Neural progenitor cell (in vitro differentiated cells): ENCODE results near the gene MACROH2A1. TPM values are rescaled to one million over a fixed set of nuclear protein-coding genes. Genes with fewer than 3 reads are reported as not detected.

Source experiments
- DNase-seq: peaks from one replicate; pipeline ENCODE4 v3.0.0-alpha.2; 2016; ENCODE audit warnings: low spot score
- H2AFZ ChIP-seq: fragments of 200-600 bp; sonication (generic); replicated peaks from 2 replicates; pipeline ENCODE4 v1.6.1; 2016; ENCODE audit warnings: antibody characterized with exemption
- H3F3A ChIP-seq: fragments of 200-600 bp; sonication (generic); 2 replicates; pipeline ENCODE4 v1.6.1; 2016; ENCODE audit warnings: antibody characterized with exemption, low read depth
- H3K27ac ChIP-seq: fragments of 200-600 bp; sonication (generic); 2 replicates; pipeline ENCODE4 v1.5.1; 2016; ENCODE audit warnings: mild to moderate bottlenecking
- H3K27me3 ChIP-seq: fragments of 200-600 bp; sonication (generic); 2 replicates; pipeline ENCODE4 v1.6.1; 2016; ENCODE audit warnings: mild to moderate bottlenecking, moderate library complexity
- H3K36me3 ChIP-seq: fragments of 200-600 bp; sonication (generic); 2 replicates; pipeline ENCODE4 v1.5.1; 2016
- H3K4me1 ChIP-seq: fragments of 200-600 bp; sonication (generic); 2 replicates; pipeline ENCODE4 v1.6.1; 2016; ENCODE audit warnings: mixed run types
- H3K4me2 ChIP-seq: fragments of 200-600 bp; sonication (generic); 2 replicates; pipeline ENCODE4 v1.6.1; 2016
- H3K4me3 ChIP-seq: fragments of 200-600 bp; sonication (generic); 2 replicates; pipeline ENCODE4 v1.5.1; 2016
- H3K79me2 ChIP-seq: fragments of 200-600 bp; sonication (generic); 2 replicates; pipeline ENCODE4 v1.6.1; 2016; ENCODE audit warnings: low read depth
- H3K9ac ChIP-seq: fragments of 200-600 bp; sonication (generic); 2 replicates; pipeline ENCODE4 v1.6.1; 2016
- H3K9me3 ChIP-seq: fragments of 200-600 bp; sonication (generic); 2 replicates; pipeline ENCODE4 v1.5.1; 2016; ENCODE audit warnings: low read depth
- H4K20me1 ChIP-seq: fragments of 200-600 bp; sonication (generic); 2 replicates; pipeline ENCODE4 v1.6.1; 2016; ENCODE audit warnings: low read depth
- H3K27ac Mint-ChIP-seq: 3 replicates; pipeline ENCODE4 v1.8.0; 2021; ENCODE audit warnings: mixed read lengths
- H3K27me3 Mint-ChIP-seq: 2 replicates; pipeline ENCODE4 v1.8.0; 2022; ENCODE audit warnings: low read depth, mild to moderate bottlenecking, inconsistent platforms, moderate library complexity, mixed read lengths; ENCODE audit not compliant: insufficient read depth
- H3K36me3 Mint-ChIP-seq: 3 replicates; pipeline ENCODE4 v1.8.0; 2021; ENCODE audit warnings: mixed read lengths
- H3K4me1 Mint-ChIP-seq: 3 replicates; pipeline ENCODE4 v1.8.0; 2021; ENCODE audit warnings: mixed read lengths
- H3K4me3 Mint-ChIP-seq: 3 replicates; pipeline ENCODE4 v1.8.0; 2021; ENCODE audit warnings: mild to moderate bottlenecking, moderate library complexity, mixed read lengths
- H3K9me3 Mint-ChIP-seq: 3 replicates; pipeline ENCODE4 v1.8.0; 2020; ENCODE audit warnings: mixed read lengths
- CTCF ChIP-seq: fragments of 200-600 bp; sonication (generic); IDR thresholded peaks from 2 replicates; pipeline ENCODE4 v1.5.1; 2017; ENCODE audit warnings: antibody characterized with exemption, mild to moderate bottlenecking
- EZH2 ChIP-seq: fragments of 200-600 bp; sonication (generic); IDR thresholded peaks from 2 replicates; pipeline ENCODE4 v1.6.1; 2017; ENCODE audit warnings: antibody characterized with exemption, mild to moderate bottlenecking, moderate library complexity
- EZH2phosphoT487 ChIP-seq: fragments of 200-600 bp; sonication (generic); IDR thresholded peaks from 2 replicates; pipeline ENCODE4 v1.6.1; 2017; ENCODE audit warnings: antibody characterized with exemption
- total RNA-seq: library from RNA; depleted of rRNA; stranded (reverse); fragments of >200 nt; gene quantifications from 2 replicates; pipeline ENCODE4 v1.2.3, GENCODE V29; 2015; ENCODE audit warnings: low replicate concordance

MACROH2A1 gene
- total RNA-seq, 1 donor from 2014 or later, result 179 TPM

DNA sequence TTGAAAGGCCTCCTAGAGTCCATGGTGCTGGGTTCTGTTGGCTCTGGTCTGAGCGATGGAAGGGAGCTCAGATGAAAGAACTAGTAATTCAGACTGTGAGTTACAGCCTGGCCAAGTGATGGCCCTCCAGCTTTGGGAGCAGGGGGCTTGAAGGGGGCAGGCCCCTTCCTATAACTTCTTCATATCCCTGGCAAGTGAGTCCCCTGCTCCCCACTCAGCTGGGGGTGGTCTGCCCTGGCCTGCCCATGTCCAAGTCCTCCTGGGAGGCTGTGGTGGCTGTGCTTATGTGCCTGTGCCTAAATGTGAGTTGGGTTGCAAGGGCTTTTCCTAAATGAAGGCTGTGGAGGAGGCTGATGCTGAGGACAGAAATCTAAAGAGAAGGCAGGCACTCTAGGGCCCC, 80.1 kb downstream of the MACROH2A1 start:
- no peak for TF ChIP-seq EZH2
- TF ChIP-seq CTCF, result no peak
- no peak for TF ChIP-seq EZH2phosphoT487
- no peaks in the 10 kb centered on the region for H3K9me3 Mint-ChIP-seq
- Histone ChIP-seq H3K27ac (no peak overlapping the region), H3K4me2 (no peak overlapping the region), H3K27me3 (no peaks in the 10 kb centered on the region), H3K9ac (no peak overlapping the region), H3K79me2 (no peaks in the 10 kb centered on the region), H2AFZ (no peak overlapping the region), H3K4me3 (no peak overlapping the region), H3K4me1 (no peaks in the 10 kb centered on the region), H3K36me3 (no peaks in the 10 kb centered on the region), H4K20me1 (no peaks in the 10 kb centered on the region), H3F3A (no peaks in the 10 kb centered on the region), H3K9me3 (no peaks in the 10 kb centered on the region)
- no peaks in the 10 kb centered on the region for H3K4me1 Mint-ChIP-seq
- no peak overlapping the region for H3K4me3 Mint-ChIP-seq
- DNase-seq, result no peak
- H3K36me3 Mint-ChIP-seq, result no peaks in the 10 kb centered on the region
- H3K27me3 Mint-ChIP-seq, result peaks cover 14% of the 10 kb centered on the region
- no peak overlapping the region for H3K27ac Mint-ChIP-seq

- H3K27ac Mint-ChIP-seq, result no peak overlapping the region
- Histone ChIP-seq H3K36me3 (no peaks in the 10 kb centered on the region), H3K4me2 (no peak overlapping the region), H3K9ac (no peak overlapping the region), H3K27me3 (no peaks in the 10 kb centered on the region), H3K79me2 (no peaks in the 10 kb centered on the region), H4K20me1 (no peaks in the 10 kb centered on the region), H3K4me1 (no peaks in the 10 kb centered on the region), H2AFZ (no peak overlapping the region), H3K9me3 (no peaks in the 10 kb centered on the region), H3F3A (no peaks in the 10 kb centered on the region), H3K4me3 (no peak overlapping the region), H3K27ac (no peak overlapping the region)
- no peak for DNase-seq
- no peak for TF ChIP-seq EZH2phosphoT487
- no peak for TF ChIP-seq EZH2
- TF ChIP-seq CTCF, result no peak
- H3K36me3 Mint-ChIP-seq, result no peaks in the 10 kb centered on the region
- H3K4me1 Mint-ChIP-seq, result no peaks in the 10 kb centered on the region
- H3K4me3 Mint-ChIP-seq, result no peak overlapping the region
- H3K27me3 Mint-ChIP-seq, result peaks cover 14% of the 10 kb centered on the region
- H3K9me3 Mint-ChIP-seq, result no peaks in the 10 kb centered on the region
Observed at GRCh38 chr5:135318037-135318436, 81.0 kb downstream of the MACROH2A1 start.

- H3K4me1 ChIP-seq, result no peaks in the 10 kb centered on the region
Observed at GRCh38 chr5:135317286-135317685, 81.7 kb downstream of the MACROH2A1 start.

More at GRCh38 chr5:135317286-135317685, 81.7 kb downstream of the MACROH2A1 start:
- no peak for TF ChIP-seq EZH2
- no peak for TF ChIP-seq EZH2phosphoT487
- TF ChIP-seq CTCF, result no peak
- no peaks in the 10 kb centered on the region for H3K9me3 Mint-ChIP-seq
- no peaks in the 10 kb centered on the region for H3K36me3 ChIP-seq
- no peak overlapping the region for H3K4me3 Mint-ChIP-seq
- no peak overlapping the region for H3K4me2 ChIP-seq
- no peaks in the 10 kb centered on the region for H3K79me2 ChIP-seq
- no peak for DNase-seq
- H3K4me1 Mint-ChIP-seq, result no peaks in the 10 kb centered on the region
- no peaks in the 10 kb centered on the region for H3F3A ChIP-seq
- no peak overlapping the region for H3K4me3 ChIP-seq
- no peaks in the 10 kb centered on the region for H3K9me3 ChIP-seq
- H3K27me3 Mint-ChIP-seq, result peaks cover 14% of the 10 kb centered on the region
- H3K27ac ChIP-seq, result no peak overlapping the region
- no peaks in the 10 kb centered on the region for H4K20me1 ChIP-seq
- H3K36me3 Mint-ChIP-seq, result no peaks in the 10 kb centered on the region
- no peaks in the 10 kb centered on the region for H3K27me3 ChIP-seq
- no peak overlapping the region for H3K27ac Mint-ChIP-seq
- no peak overlapping the region for H3K9ac ChIP-seq
- no peak overlapping the region for H2AFZ ChIP-seq
